ENCODE data around the gene CLDND2.

- TF ChIP-seq CTCF (IDR thresholded peaks at IDR 0.05) (no peak), EP300 (IDR thresholded peaks at IDR 0.05; ENCODE audit: low read depth) (no peak), POLR2AphosphoS5 (IDR thresholded peaks at IDR 0.05) (no peak)
Observed at GRCh38 chr19:51368366-51369282, at the start of gene CLDND2.

Data from transverse colon (tissue), 4 donors.